Ovary (tissue), 9 donors: ENCODE results near the gene BTBD9. TPM values are rescaled to one million over a fixed set of nuclear protein-coding genes. Genes with fewer than 3 reads are reported as not detected.

ENCODE experiments used
- DNase-seq, 5 donors: peaks; one replicate each; pipeline ENCODE4 v3.0.0-alpha.2; 2019 to 2020
- H3K27ac ChIP-seq, 2 donors: fragments of 200-600 bp; one replicate each; pipeline versions ENCODE4 v1.5.1 to v1.8.0; 2019 to 2022
- H3K27me3 ChIP-seq: fragments of 200-600 bp; one replicate; pipeline ENCODE4 v1.8.0; 2022
- H3K36me3 ChIP-seq: fragments of 200-600 bp; sonication (generic); one replicate; pipeline ENCODE4 v1.5.1; 2019
- H3K4me1 ChIP-seq: one replicate; pipeline ENCODE4 v1.8.1; 2013; ENCODE audit warnings: mild to moderate bottlenecking, moderate library complexity; ENCODE audit not compliant: insufficient read depth
- H3K4me3 ChIP-seq: fragments of 200-600 bp; sonication (generic); one replicate; pipeline ENCODE4 v1.5.1; 2017
- H3K9me3 ChIP-seq, 2 donors: fragments of 200-600 bp in 1 of 2; sonication (generic) in 1 of 2; one replicate each; pipeline versions ENCODE4 v1.5.1 to v1.8.1; 2013 to 2019; ENCODE audit warnings: mild to moderate bottlenecking in 1 of 2, moderate library complexity in 1 of 2
- EP300 ChIP-seq: sonication (generic); formaldehyde crosslinking; IDR thresholded peaks from one replicate; pipeline ENCODE4 v1.6.1; 2017; ENCODE audit warnings: antibody characterized with exemption
- POLR2A ChIP-seq: fragments of 450-650 bp; IDR thresholded peaks from one replicate; pipeline ENCODE4 v1.6.1; 2017; ENCODE audit warnings: antibody characterized with exemption, mild to moderate bottlenecking, moderate library complexity
- WGBS, 3 donors: extraction: QIAGEN DNeasy Blood & Tissue Kit in 1 of 3; methylation state at CpG; one replicate each; pipeline versions ENCODE4 v1.1.5 to v1.1.7; 2013 to 2017; 5-methylcytosine and 5-hydroxymethylcytosine counted together
- intact Hi-C, 4 donors: fragments of 100-400 bp; cut with DNase I; formaldehyde crosslinking; loops; one replicate each; pipeline versions ENCODE4 v1.11.0 to v1.15.1; 2022 to 2023
- polyA plus RNA-seq, 2 donors: library from polyadenylated mRNA; stranded (reverse); fragments of 200-250 nt in 1 of 2; fragments of 350-450 nt in 1 of 2; fragmentation: Illumina TruSeq in 1 of 2; extraction: RNeasy Lipid Tissue Mini Kit (QIAGEN cat#74804) in 1 of 2; gene quantifications; one replicate each; pipeline ENCODE4 v1.2.3, GENCODE V29; 2013 to 2014
- total RNA-seq, 7 donors: library from RNA; depleted of rRNA in 2 of 7; stranded (reverse); fragments of >200 nt in 2 of 7; fragmentation: NEBNext Ultra II Directional in 3 of 7; extraction: Animal tissue kit (Norgen Biotek cat#: 25700) in 3 of 7; gene quantifications; one replicate each; pipeline versions ENCODE4 v1.1.0 to v1.2.4, GENCODE V29; 2016 to 2023
- TF ChIP-seq, protein P1 (sequence below), 3 donors: fragments of 450-650 bp in 2 of 3; fragments of 200-600 bp in 1 of 3; IDR thresholded peaks; one replicate each; pipeline versions ENCODE4 v1.5.1 to v1.8.0; 2016 to 2022; ENCODE audit warnings: antibody characterized with exemption in 3 of 3, mild to moderate bottlenecking in 1 of 3
- donor health status: DM: no; HTN: no; CAD: no; lungs with moderate emphysema.
- donor health status: DM: no; HTN: no; CAD: no.
- donor health status: Bipolar disorder and iron deficiency.
- donor health status: DM: yes; HTN: yes; CAD: no.
- donor health status: DM: no; HTN: no; CAD: no.
- donor health status: DM: yes; HTN: yes; CAD: no.

The BTBD9 gene
- total and polyA plus RNA-seq, 9 donors = 7.2 to 28.8 (median 21.0) TPM

DNA sequence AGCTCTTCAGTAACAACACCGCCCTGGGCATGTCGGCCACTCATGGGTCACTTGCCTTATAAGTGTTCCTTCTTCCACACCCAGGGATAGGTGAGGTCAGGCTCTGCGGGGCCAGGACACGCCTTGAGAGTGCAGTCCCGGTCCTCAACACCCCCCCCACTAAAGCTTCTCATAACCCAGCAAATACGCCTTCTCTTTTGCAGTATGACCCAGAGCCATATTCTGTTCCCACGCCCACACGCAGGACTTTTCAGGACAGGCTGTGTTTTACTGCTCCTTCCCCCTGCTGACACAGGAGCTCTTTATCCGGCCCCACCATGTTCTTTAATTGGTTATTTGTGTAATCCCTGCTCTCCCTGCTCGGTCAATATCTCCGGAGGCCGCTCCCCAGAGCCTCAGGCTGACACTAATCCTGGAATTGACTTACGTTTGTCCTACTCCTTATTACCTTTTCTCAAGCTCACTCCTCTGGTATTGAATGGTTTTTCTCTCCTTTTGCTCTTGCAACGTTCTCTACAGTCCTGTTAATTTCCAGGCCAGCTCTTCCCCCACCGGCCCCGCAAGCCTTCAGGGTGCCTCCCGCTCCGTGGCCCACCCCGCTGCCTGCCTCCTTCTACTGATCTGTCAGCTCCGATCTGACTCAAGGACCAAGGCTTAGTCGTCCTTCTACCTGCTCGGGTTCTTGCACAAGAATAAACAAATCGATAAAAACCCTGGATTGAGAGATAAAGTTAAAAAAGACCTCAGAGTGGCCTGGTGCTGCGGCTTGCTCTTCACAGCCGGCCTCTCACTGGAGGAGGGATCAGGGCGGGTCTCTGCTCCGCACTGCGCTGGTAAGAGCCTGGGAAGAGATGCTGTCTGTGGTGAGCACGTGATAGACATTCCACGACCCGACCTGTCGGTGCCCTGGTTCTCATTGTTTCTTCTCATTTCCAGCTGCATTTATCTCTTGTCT, 462.7 kb downstream of the BTBD9 start:
- Histone ChIP-seq H3K4me1 (no peaks in the 10 kb centered on the region), H3K36me3 (no peaks in the 10 kb centered on the region), H3K27me3 (no peaks in the 10 kb centered on the region), H3K27ac (no peak overlapping the region), H3K9me3 (no peaks in the 10 kb centered on the region), H3K4me3 (no peak overlapping the region)
- DNase-seq = peak in 1 of 5 donors; percentile 5
- TF ChIP-seq POLR2A (no peak), EP300 (no peak)
- TF ChIP-seq, protein P1, sequence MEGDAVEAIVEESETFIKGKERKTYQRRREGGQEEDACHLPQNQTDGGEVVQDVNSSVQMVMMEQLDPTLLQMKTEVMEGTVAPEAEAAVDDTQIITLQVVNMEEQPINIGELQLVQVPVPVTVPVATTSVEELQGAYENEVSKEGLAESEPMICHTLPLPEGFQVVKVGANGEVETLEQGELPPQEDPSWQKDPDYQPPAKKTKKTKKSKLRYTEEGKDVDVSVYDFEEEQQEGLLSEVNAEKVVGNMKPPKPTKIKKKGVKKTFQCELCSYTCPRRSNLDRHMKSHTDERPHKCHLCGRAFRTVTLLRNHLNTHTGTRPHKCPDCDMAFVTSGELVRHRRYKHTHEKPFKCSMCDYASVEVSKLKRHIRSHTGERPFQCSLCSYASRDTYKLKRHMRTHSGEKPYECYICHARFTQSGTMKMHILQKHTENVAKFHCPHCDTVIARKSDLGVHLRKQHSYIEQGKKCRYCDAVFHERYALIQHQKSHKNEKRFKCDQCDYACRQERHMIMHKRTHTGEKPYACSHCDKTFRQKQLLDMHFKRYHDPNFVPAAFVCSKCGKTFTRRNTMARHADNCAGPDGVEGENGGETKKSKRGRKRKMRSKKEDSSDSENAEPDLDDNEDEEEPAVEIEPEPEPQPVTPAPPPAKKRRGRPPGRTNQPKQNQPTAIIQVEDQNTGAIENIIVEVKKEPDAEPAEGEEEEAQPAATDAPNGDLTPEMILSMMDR (IDR thresholded peaks at IDR 0.05) = no peak
- intact Hi-C loops = no loop called here
- 58 to 62% (median 61%) methylated on average over 32 of the region's 32 CpGs for WGBS, 3 donors

DNA sequence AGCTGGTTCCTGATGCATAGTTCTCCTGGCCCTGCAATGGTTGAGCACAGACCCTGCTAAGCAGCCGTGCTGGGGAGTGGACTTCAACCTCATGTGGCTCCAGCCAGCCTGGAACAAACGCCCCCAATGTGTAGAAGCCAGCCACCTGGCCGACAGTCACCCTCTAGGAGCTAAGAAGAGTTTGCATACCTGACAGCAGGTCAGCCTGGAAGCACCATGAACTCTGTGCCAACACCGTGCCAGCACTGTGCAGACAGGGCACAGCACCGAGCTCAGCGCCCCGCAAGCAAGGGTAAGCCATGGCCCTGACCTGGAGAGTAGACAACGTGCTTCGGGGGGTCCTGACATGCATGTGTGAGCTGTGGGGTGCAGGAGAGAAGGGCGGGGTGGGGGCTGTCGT, 463.9 kb downstream of the BTBD9 start:
- intact Hi-C loops = no loop called here
- TF ChIP-seq POLR2A (no peak), EP300 (no peak)
- TF ChIP-seq, protein P1 (IDR thresholded peaks at IDR 0.05) = no peak
- H3K27me3 ChIP-seq = no peaks in the 10 kb centered on the region

DNA sequence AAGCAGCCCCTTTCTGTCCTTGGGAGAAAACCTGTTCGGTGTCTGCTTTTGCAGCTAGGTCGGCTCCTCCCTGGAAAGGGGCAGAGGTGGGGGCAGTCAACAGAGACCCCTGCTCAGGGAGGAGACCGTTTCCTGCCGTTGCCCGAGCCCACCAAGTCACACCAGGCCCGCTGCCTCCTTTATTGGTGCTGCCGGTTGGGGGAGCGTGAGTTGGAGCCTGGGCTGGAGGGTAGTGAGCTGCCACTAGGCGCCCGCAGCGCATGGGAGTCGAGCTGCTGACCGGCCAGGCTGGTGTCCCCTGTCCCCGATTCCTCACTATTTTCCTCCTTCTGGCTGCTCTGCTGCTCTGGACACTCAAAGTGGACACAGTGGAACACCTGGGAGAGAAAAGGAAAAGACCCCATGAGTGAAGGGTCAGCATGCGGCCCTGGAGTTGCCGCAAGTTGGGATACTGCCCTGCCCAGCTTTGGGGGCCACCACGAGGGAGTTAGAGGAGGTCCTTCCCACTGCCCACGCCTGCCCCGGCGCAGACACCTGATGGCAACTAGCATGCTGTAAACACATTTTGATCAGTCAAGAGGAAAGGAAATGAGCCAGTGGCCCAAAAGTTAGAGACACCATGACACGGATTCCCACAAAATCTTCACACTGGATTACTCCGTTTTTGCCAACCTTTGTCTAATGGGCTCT, 464.8 kb downstream of the BTBD9 start:
- Histone ChIP-seq H3K36me3 (no peaks in the 10 kb centered on the region), H3K27me3 (no peaks in the 10 kb centered on the region), H3K4me1 (no peaks in the 10 kb centered on the region), H3K4me3 (no peak overlapping the region), H3K27ac (no peak overlapping the region), H3K9me3 (no peaks in the 10 kb centered on the region)
- TF ChIP-seq, protein P1 (IDR thresholded peaks at IDR 0.05) = no peak
- TF ChIP-seq EP300 (no peak), POLR2A (no peak)
- intact Hi-C loops = no loop called here
- no peak for DNase-seq
- WGBS, 3 donors = 94 to 96% (median 94%) methylated on average over 22 of the region's 22 CpGs

More for the DNA sequence above, 463.9 kb downstream of the BTBD9 start:
- Histone ChIP-seq H3K4me1 (no peaks in the 10 kb centered on the region), H3K27ac (no peak overlapping the region), H3K9me3 (no peaks in the 10 kb centered on the region), H3K4me3 (no peak overlapping the region), H3K36me3 (no peaks in the 10 kb centered on the region)
- peak in 1 of 5 donors; percentile 7 for DNase-seq
- 86 to 96% (median 92%) methylated on average over 6 to 11 of the region's 11 CpGs for WGBS, 3 donors

DNA sequence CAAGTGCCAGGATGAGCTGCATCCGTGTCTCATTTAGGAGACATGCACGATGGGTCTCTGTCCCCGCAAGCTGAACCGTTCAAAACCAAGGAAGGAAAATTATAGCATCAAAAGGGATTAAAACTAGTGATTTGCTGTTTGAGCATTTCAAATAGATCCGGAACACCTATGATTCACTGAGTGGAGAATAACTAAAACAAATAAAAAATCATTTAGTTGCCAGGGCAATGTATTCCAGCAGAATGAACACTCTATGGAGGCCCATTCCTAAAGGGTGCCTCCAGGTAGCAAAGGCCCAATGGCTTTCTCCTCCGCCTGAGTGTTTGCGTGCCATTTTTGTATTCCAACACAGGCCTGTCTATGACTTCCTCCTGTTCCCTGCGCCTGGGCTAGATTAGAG, 465.4 kb downstream of the BTBD9 start:
- no peaks in the 10 kb centered on the region for H3K4me1 ChIP-seq
- H3K36me3 ChIP-seq = no peaks in the 10 kb centered on the region
- no peaks in the 10 kb centered on the region for H3K9me3 ChIP-seq
- no peak for DNase-seq
- intact Hi-C loops = no loop called here
- TF ChIP-seq, protein P1 (IDR thresholded peaks at IDR 0.05) = no peak
- TF ChIP-seq POLR2A = no peak
- TF ChIP-seq EP300 = no peak
- H3K27ac ChIP-seq = no peak overlapping the region
- 95 to 96% (median 95%) methylated on average over 8 of the region's 8 CpGs for WGBS, 3 donors
- H3K4me3 ChIP-seq = no peak overlapping the region
- H3K27me3 ChIP-seq = no peaks in the 10 kb centered on the region
